ENCODE data around the gene KLRC1. TPM values are rescaled to one million over a fixed set of nuclear protein-coding genes. Genes with fewer than 3 reads are reported as not detected.
A peak's percentile ranks its signal among the peaks of the same experiment; 100 is the strongest.

The KLRC1 gene
- total and polyA plus RNA-seq, 2 of the 13 experiments (the other 11 are each of a cell fraction or from before 2014, with no cell fraction given), result not detected

DNA sequence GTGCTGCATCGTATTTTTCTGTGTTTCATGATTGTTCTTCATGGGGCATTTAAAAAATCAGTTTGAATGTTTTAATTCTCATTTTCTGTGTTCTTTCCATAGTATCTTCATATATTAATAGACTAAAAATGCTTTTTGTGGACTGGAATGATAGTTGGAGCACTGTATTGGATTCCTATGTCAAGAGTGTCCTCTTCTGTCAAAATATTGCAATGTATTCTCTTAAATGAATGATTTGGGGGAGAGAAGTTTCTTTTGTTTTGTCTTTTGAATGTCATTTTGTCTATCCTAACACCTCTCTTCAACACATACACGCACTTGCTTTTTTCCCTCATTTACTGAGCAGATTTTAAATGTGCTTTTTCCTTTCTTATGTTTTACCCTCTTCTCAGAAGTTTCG lies 47.9 kb upstream of the KLRC1 start:
- ChIA-PET POLR2A (no interaction called here), CTCF (ENCODE audit: low intra/inter-chr PET ratio, low total read pairs) (interaction anchor here (1.4 to 2.1 kb wide), 2 partner anchors 169 to 266 kb away, joined by 7 to 16 read pairs; no protein-coding TSS in a partner anchor)
- Histone ChIP-seq H4K20me1 (ENCODE audit: insufficient read depth, low read length) (no peaks in the 10 kb centered on the region), H3K4me1 (ENCODE audit: insufficient read depth, low read length) (no peaks in the 10 kb centered on the region), H3K27me3 (ENCODE audit: control insufficient read depth in 1 of 2, insufficient read depth in 2 of 2, low read length in 2 of 2) (peaks cover 0 to 2% of the 10 kb centered on the region in 2 experiments; a peak in 1 of 5 replicates), H3K9me3 (ENCODE audit: low read length) (no peaks in the 10 kb centered on the region), H2AFZ (ENCODE audit: low read length) (no peak overlapping the region), H3K36me3 (replicated peaks in 1 of 2; ENCODE audit: control insufficient read depth in 1 of 2, insufficient read depth in 2 of 2, low read length in 2 of 2) (no peaks in the 10 kb centered on the region), H3K27ac (ENCODE audit: extremely low read length, insufficient read depth, low read length) (no peak overlapping the region), H3K9ac (ENCODE audit: insufficient read depth, low read depth, low read length) (no peak overlapping the region), H3K4me3 (replicated peaks in 1 of 3; ENCODE audit: insufficient read depth in 1 of 3, low read depth in 2 of 3, low read length in 3 of 3) (no peak overlapping the region), H3K79me2 (ENCODE audit: insufficient read depth, low read length) (no peaks in the 10 kb centered on the region), H3K4me2 (ENCODE audit: low read depth, low read length) (no peak overlapping the region)
- DNase-seq (ENCODE audit: low spot score) (no peak), ATAC-seq (no peak), FAIRE-seq (no peak)
- TF ChIP-seq STAG1 (CRISPR knock-in tag; IDR thresholded peaks at IDR 0.05), result peak; percentile 63
- peak; percentile 38; the same call in 1 of the 2 replicates for TF ChIP-seq SMC3 (IDR thresholded peaks at IDR 0.05; ENCODE audit: low read length)
- TF ChIP-seq, protein P1, sequence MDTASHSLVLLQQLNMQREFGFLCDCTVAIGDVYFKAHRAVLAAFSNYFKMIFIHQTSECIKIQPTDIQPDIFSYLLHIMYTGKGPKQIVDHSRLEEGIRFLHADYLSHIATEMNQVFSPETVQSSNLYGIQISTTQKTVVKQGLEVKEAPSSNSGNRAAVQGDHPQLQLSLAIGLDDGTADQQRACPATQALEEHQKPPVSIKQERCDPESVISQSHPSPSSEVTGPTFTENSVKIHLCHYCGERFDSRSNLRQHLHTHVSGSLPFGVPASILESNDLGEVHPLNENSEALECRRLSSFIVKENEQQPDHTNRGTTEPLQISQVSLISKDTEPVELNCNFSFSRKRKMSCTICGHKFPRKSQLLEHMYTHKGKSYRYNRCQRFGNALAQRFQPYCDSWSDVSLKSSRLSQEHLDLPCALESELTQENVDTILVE (CRISPR knock-in tag; IDR thresholded peaks at IDR 0.05), result no peak
- TF ChIP-seq ZNF567 (CRISPR knock-in tag; IDR thresholded peaks at IDR 0.05; ENCODE audit: borderline replicate concordance), result no peak
- TF ChIP-seq, protein P2, sequence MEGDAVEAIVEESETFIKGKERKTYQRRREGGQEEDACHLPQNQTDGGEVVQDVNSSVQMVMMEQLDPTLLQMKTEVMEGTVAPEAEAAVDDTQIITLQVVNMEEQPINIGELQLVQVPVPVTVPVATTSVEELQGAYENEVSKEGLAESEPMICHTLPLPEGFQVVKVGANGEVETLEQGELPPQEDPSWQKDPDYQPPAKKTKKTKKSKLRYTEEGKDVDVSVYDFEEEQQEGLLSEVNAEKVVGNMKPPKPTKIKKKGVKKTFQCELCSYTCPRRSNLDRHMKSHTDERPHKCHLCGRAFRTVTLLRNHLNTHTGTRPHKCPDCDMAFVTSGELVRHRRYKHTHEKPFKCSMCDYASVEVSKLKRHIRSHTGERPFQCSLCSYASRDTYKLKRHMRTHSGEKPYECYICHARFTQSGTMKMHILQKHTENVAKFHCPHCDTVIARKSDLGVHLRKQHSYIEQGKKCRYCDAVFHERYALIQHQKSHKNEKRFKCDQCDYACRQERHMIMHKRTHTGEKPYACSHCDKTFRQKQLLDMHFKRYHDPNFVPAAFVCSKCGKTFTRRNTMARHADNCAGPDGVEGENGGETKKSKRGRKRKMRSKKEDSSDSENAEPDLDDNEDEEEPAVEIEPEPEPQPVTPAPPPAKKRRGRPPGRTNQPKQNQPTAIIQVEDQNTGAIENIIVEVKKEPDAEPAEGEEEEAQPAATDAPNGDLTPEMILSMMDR (CRISPR knock-in tag; IDR thresholded peaks at IDR 0.05), result peak; percentile 35
- 2% methylated on average over 3 of the region's 3 CpGs for WGBS (ENCODE audit: low lambda C conversion rate)
- no TSS peak for BruUV-seq (replicated peaks)
- intact Hi-C loops (cut with micrococcal nuclease; ENCODE audit: unreplicated experiment) (loop anchor here (1.0 kb wide), 1 partner anchor 170 kb away; no protein-coding TSS in a partner anchor), in situ Hi-C loops (cut with HindIII; ENCODE audit: extremely low pct_ligation_motif_present, low pct_unique_long_range_greater_than_20kb) (no loop called here)

DNA sequence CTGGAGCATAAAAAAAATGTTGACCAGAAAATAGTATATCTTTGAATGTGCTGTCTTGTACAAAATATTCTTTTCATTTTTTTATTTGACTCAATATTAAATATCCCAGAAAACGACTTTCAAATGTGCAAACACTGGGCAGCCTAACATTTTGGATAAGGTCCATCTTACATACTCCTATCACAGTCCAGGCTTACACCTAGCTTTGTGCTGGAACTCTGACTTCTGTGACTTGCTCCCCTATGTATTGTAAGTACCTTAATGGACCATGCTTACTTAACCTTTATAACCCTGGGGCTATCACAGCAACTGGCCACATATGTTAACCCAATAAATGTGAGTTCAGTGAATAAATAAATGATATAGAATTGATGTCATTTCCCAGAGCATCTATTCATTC lies 44.9 kb upstream of the KLRC1 start:
- Histone ChIP-seq H3K4me2 (ENCODE audit: low read depth, low read length) (no peak overlapping the region), H3K4me1 (ENCODE audit: insufficient read depth, low read length) (no peaks in the 10 kb centered on the region), H4K20me1 (ENCODE audit: insufficient read depth, low read length) (no peaks in the 10 kb centered on the region), H3K27me3 (ENCODE audit: control insufficient read depth in 1 of 2, insufficient read depth in 2 of 2, low read length in 2 of 2) (0 out of 5 replicates have a peak, but pooled peaks cover 0 to 2% of the 10 kb centered on the region in 2 experiments), H2AFZ (ENCODE audit: low read length) (no peak overlapping the region), H3K36me3 (replicated peaks in 1 of 2; ENCODE audit: control insufficient read depth in 1 of 2, insufficient read depth in 2 of 2, low read length in 2 of 2) (no peaks in the 10 kb centered on the region), H3K9me3 (ENCODE audit: low read length) (no peaks in the 10 kb centered on the region), H3K4me3 (replicated peaks in 1 of 3; ENCODE audit: insufficient read depth in 1 of 3, low read depth in 2 of 3, low read length in 3 of 3) (no peak overlapping the region), H3K27ac (ENCODE audit: extremely low read length, insufficient read depth, low read length) (no peak overlapping the region), H3K9ac (ENCODE audit: insufficient read depth, low read depth, low read length) (no peak overlapping the region), H3K79me2 (ENCODE audit: insufficient read depth, low read length) (no peaks in the 10 kb centered on the region)
- DNase-seq (ENCODE audit: low spot score) (no peak), FAIRE-seq (no peak), ATAC-seq (no peak)
- POLR2A ChIA-PET, result no interaction called here
- intact Hi-C loops (cut with micrococcal nuclease; ENCODE audit: unreplicated experiment), result no loop called here
- in situ Hi-C loops (cut with HindIII; ENCODE audit: extremely low pct_ligation_motif_present, low pct_unique_long_range_greater_than_20kb), result no loop called here
- no TSS peak for BruUV-seq (replicated peaks)
- WGBS (ENCODE audit: low lambda C conversion rate), result 0% methylated on average over 1 of the region's 1 CpG
- CTCF ChIA-PET (ENCODE audit: low intra/inter-chr PET ratio, low total read pairs), result no interaction called here
- TF ChIP-seq ZSCAN31 (CRISPR knock-in tag; IDR thresholded peaks at IDR 0.05; ENCODE audit: low read depth) (no peak), SIX4 (CRISPR knock-in tag; IDR thresholded peaks at IDR 0.05) (no peak), ZNF772 (CRISPR knock-in tag; IDR thresholded peaks at IDR 0.05) (no peak), ZNF337 (CRISPR knock-in tag; IDR thresholded peaks at IDR 0.05; ENCODE audit: borderline replicate concordance, low read depth) (no peak), ZNF543 (CRISPR knock-in tag; IDR thresholded peaks at IDR 0.05) (no peak)
- TF ChIP-seq, protein P3, sequence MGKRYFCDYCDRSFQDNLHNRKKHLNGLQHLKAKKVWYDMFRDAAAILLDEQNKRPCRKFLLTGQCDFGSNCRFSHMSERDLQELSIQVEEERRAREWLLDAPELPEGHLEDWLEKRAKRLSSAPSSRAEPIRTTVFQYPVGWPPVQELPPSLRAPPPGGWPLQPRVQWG (CRISPR knock-in tag; IDR thresholded peaks at IDR 0.05; ENCODE audit: borderline replicate concordance, low read depth), result no peak
- TF ChIP-seq, protein P4, sequence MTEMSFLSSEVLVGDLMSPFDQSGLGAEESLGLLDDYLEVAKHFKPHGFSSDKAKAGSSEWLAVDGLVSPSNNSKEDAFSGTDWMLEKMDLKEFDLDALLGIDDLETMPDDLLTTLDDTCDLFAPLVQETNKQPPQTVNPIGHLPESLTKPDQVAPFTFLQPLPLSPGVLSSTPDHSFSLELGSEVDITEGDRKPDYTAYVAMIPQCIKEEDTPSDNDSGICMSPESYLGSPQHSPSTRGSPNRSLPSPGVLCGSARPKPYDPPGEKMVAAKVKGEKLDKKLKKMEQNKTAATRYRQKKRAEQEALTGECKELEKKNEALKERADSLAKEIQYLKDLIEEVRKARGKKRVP (CRISPR knock-in tag; IDR thresholded peaks at IDR 0.05), result no peak
